CD4-positive, alpha-beta T cell treated with Interleukin-21 for 1 hour (primary cell): ENCODE data around the gene LRRC23.
"Not testable (repeated sequence)": the region's sequence is repeated elsewhere in the genome, so short reads cannot be mapped to it uniquely, and the experiment has no call there.

Experiments used
- DNase-seq: peaks from one replicate; pipeline ENCODE4 v3.0.0-alpha.2; 2020

LRRC23 gene, protein sequence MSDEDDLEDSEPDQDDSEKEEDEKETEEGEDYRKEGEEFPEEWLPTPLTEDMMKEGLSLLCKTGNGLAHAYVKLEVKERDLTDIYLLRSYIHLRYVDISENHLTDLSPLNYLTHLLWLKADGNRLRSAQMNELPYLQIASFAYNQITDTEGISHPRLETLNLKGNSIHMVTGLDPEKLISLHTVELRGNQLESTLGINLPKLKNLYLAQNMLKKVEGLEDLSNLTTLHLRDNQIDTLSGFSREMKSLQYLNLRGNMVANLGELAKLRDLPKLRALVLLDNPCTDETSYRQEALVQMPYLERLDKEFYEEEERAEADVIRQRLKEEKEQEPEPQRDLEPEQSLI

DNA sequence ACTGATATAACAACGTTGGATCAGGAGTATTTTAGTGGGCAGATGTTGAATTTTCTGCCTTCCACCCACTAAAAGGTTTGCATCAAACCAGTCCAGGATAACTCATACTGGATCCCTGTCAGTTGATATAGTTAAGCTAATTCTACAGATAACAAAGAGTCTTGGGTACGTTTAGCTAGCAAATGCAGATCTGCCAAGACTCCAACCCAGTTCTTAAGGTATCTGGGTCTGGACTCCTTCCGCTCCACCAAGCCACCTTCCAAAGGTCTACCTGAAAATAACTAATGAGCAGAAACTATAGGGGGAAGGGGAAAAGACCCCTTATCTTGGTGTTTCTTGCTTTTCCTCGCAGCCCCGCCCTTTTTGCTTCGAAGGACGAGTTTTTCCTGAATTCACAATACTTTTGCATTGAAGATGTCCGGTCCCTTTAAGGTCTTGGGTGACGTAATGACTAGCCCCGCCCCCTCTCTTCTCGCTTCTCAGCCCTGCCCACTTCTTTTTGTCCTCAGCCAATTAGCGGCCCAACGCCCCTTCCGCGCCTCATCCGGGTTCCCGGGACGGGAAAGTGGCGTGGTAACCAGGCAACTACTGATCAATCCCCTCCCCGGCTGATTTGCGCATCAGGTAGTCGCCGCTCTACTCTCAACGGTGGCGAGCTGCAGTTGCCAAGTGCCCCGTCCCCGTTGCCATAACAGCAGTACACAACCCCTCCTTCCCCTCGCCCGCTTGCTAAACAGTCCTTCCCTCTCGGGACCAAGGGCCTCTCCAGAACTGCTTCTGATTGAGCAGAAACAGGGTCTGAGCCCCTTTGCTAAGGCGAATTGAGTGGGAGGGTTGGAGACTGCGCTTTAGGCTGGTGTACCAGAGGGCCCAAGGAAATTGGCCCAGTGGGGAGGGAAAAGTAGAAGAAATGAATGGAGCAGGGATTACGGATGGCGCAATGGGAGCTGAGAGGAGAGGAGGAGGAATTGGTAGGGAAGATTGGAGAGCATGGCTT, at the start of gene LRRC23:
LRRC23 (plus strand) TSS at position 543 of the 997 bp plus-strand sequence. CDS start 812 bp downstream, outside the sequence.
- peak; percentile 99 for DNase-seq

- DNase-seq: no peak
Observed at GRCh38 chr12:6855322-6855721, 49.3 kb upstream of the LRRC23 start.

DNA sequence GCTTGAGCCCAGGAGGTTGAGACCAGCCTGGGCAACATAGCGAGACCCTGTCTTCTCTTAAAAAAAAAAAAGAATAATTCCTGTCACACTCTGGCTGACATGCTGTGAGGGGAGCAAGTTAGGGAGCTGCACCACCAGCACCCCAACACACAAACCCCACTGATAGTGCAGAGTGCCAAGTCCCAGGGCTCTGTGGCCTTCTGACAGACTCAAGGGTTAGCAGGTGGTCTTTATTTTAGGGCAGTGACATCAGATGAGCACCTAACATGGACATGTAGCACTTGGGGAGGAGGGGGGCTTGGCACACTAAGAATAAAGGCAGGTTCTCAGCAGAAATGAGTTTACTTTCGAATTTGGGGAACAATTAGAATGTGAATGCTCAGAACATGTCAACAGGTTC, 45.8 kb upstream of the LRRC23 start:
- DNase-seq: no peak

DNA sequence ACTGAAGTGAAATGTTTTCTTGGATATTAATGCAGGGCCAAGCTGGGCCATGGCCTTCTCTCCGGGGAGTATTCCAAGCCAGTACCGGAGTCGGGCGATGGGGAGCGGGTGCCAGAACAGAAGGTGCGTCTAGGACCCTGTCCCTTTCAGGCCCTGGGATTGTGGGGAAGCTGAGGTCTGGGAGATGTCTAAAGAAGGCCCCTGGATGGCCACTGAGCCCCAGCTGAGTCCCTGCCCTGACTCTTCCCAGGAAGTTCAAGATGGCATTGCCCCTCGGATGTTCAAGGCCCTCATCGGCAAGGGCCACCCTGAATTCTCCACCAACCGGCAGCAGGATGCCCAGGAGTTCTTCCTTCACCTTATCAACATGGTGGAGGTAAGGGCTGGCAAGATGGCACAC, 44.5 kb upstream of the LRRC23 start:
- DNase-seq: no peak

DNA sequence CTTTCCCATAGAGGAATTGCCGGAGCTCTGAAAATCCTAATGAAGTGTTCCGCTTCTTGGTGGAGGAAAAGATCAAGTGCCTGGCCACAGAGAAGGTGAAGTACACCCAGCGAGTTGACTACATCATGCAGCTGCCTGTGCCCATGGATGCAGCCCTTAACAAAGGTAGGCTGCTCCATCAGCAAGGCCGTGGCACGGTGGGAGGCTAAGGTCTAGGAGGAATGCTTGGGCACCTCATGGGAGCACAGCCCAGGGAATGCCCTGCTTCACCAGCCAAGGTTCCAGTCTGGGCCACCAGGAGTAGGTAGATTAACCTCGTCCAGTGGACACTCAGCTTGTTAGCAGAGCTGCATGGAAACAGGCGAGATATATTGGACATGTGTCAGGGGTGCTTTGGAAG, 43.7 kb upstream of the LRRC23 start:
- no peak for DNase-seq

DNA sequence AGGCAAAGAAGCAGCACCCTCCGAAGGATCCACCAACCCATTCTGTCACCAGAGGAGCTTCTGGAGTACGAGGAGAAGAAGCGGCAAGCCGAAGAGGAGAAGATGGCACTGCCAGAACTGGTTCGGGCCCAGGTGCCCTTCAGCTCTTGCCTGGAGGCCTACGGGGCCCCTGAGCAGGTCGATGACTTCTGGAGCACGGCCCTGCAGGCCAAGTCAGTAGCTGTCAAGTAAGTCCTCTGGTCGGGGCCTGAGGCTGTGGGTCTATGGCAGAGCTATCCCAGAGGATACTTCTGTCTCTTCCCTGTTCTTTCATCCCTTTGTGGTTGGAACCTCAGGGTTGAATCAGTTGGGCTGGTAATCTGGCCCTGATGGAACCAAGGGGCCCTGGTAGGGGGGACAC, 43.2 kb upstream of the LRRC23 start:
- DNase-seq: no peak

DNA sequence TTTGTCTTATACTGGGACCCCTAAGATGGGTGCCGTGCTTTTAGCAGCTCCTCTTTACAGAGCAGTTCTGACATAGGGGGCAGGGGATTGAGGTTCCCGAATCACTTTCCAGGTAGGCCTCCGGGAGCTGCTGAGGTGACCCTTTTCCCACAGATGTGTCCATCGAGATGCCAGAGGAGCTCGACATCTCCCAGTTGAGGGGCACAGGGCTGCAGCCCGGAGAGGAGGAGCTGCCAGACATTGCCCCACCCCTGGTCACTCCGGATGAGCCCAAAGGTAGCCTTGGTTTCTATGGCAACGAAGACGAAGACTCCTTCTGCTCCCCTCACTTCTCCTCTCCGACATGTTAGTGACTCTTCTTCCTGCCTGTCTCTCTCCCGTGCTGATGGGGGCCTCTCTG, 41.6 kb upstream of the LRRC23 start:
- no peak for DNase-seq

DNA sequence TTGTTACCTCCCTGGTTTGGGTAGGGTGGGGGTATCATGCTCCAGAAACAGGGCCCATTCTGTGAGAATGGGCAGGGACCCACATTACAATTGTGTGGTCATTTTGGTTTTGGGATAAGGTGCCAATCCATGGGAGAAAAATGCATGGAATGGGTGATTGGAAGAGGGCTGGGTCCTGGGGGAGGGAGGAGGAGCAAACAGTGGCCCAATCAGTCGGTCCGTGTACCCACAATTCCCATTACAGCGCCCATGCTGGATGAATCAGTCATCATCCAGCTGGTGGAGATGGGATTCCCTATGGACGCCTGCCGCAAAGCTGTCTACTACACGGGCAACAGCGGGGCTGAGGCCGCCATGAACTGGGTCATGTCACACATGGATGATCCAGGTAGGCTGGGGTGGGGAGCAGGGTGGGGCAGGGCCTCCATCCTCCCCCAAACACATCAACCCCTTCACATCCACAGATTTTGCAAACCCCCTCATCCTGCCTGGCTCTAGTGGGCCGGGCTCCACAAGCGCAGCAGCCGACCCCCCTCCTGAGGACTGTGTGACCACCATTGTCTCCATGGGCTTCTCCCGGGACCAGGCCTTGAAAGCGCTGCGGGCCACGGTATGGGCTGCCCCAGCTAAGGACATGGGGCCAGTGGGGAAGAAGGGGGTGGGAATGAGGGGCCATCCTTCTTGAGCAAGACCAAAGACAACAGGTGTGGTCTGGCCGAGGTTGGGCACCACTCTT, 40.9 kb upstream of the LRRC23 start:
- DNase-seq: no peak

DNA sequence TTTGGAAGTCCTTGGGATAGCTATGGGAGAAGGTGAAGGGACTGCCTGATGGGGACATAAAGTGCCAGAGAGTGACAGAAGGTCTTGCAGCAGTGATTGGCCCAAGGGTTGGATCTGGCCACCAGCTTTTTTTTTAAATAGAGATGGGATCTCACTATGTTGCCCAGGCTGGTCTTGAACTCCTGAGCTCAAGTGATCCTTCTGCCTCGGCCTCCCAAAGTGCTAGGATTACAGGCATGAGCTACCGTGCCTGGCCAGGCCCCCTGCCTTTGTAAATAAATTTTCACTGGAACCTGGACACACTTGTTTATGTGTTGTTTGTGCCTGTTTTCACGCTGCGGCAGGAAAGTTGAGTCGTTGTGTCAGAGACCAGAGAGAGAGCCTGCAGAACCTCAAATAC, 39.3 kb upstream of the LRRC23 start:
- DNase-seq: not testable (repeated sequence)

DNA sequence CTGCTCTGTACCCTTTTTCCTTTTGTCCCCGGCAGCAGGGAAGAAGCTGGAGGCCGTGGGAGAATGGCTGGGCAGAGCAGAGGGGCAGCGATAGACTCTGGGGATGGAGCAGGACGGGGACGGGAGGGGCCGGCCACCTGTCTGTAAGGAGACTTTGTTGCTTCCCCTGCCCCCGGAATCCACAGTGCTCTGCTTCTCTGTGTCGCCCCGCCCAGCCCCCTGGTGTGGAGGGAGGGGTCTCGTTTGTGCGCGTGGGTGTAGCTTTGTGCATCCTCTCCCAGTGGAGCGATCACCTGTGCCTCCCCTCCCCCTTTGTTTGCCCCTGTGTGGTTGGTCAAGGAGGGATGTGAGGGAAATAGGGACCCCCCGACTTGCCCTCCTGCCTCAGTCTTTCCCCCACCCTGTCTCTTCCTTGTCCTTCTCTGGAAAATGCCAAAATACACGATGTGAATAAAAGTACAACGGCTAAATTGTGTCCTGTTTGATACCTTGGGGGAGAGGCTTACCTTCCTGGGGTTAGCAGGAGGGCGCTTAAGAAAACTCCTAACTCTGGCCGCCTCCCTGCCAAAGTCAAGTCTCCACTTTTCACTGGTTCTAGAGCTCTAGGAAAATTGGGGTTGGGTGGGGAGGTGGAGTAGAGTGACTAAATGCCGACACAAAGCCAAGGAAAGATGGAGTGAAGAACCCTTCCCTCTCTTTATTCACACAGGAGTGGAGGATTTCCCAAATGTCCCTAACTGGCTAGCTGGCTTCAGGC, 38.3 kb upstream of the LRRC23 start:
- DNase-seq: no peak

- DNase-seq: no peak
Observed at GRCh38 chr12:6866920-6867412, 37.7 kb upstream of the LRRC23 start.

- DNase-seq: peak; percentile 87
Observed at GRCh38 chr12:6867413-6868210, 37.0 kb upstream of the LRRC23 start, which contains the start of gene TPI1. TSS of gene TPI1 (plus strand) at chr12:6867531. CDS start at chr12:6867567, 36 bp downstream.

DNA sequence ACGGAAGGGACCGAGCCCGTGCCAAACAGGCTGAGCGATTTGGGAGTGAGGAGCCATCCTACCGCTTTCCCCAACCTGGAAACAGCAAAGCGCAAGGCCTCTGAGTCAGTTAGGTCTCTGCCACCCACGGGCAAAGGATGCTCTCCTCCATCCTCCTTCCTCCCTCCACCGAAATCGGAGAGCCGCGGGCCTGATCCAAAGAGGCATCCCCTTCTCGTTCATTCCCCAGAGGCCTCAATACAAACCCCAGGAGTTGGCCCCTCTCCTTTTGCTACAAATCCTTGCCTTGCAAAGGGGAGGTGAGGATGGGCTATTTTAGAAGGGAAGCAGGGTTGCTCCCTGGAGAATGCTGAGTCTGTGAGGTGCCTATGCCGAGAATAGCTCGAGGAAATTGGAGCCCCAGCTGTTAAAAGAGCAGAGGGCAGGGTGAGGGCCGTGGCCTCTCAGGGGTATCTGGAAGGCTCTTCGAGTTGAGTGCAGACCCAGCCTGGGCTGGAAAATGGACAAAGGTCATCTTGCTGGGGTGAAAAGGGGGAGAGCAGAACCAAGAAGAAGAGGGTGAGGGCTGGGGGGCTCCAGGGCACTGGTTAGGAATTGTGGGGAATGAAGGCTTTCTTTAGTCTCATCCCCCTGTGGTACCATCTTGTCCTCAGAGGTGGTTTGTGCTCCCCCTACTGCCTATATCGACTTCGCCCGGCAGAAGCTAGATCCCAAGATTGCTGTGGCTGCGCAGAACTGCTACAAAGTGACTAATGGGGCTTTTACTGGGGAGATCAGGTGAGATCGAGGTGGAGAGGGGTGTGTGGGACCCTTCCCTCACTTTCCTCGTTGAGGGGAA, 36.2 kb upstream of the LRRC23 start:
- peak; percentile 9 for DNase-seq

GRCh38 chr12:6869049-6870021, 35.3 kb upstream of the LRRC23 start:
- DNase-seq: peak; percentile 89

- not testable (repeated sequence) for DNase-seq
Observed at GRCh38 chr12:6870304-6870703, 34.3 kb upstream of the LRRC23 start.

DNA sequence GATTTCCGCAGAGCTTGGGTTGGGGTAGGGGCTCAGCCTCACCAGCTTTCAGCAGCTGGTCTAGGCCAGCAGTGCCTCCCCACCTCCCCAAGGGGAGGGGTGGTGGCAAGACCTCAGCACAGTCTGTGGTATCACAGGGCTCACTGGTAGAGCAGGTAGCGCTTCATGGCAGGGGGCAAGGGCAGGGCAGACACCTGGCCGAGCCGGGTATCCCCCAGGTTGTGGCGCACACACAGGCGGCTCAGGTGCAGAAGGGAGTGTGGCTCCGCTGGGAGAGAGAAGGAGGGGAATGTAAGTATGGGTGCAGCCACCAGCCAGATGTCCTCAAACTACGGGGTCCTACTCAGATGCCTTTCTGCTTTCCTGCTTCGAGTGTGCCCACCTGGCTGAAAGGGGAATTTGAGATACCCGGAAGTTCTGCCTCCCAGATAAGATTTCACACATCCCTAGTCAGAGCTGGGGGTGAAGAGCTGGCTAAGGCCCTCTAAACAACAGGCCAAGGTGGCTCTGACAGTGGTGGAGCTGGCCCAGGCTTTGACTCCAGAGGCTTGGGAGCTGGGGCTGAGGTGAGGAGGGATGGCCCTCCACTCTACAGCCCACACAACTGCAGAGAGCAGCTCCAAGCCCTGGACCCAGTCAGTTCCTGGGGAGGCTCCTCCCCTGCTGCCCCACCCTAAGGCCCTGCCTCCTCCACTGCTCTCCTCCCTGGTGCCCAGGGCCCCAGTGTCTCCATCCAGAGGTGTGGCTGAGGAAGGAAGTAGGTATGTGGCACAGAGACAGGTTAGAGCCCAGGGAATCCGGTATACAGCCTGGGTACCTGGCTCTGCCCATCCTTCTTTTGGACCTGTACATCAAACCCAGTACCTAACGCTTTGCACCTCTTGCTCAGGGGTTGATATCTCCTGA, 33.3 kb upstream of the LRRC23 start:
- peak; percentile 46 for DNase-seq
